HG02642 (cell line): ENCODE results near the gene MRAP2.
"Not testable (repeated sequence)": the region's sequence is repeated elsewhere in the genome, so short reads cannot be mapped to it uniquely, and the experiment has no call there.

ENCODE experiments used
- ATAC-seq: cut with Tn5 transposase; IDR thresholded peaks from one replicate; pipeline ENCODE4 v1.9.1; 2021; ENCODE audit warnings: mild to moderate bottlenecking; ENCODE audit not compliant: unreplicated experiment, poor library complexity

Gene MRAP2

DNA sequence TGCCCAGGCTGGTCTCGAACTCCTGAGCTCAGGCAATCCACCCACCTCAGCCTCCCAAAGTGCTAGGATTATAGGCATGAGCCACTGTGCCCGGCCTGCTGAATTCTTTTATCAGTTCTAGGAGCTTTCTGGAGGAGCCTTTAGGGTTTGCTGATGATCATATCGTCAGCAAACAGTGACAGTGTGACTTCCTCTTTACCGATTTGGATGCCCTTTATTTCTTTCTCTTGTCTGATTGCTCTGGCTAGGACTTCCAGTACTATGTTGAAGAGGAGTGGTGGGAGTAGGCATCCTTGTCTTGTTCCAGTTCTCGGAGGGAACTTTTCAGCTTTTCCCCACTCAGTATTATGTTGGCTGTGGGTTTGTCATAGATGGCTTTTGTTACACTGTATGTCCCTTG is 35.3 kb downstream of the MRAP2 start:
- ATAC-seq, result not testable (repeated sequence)

DNA sequence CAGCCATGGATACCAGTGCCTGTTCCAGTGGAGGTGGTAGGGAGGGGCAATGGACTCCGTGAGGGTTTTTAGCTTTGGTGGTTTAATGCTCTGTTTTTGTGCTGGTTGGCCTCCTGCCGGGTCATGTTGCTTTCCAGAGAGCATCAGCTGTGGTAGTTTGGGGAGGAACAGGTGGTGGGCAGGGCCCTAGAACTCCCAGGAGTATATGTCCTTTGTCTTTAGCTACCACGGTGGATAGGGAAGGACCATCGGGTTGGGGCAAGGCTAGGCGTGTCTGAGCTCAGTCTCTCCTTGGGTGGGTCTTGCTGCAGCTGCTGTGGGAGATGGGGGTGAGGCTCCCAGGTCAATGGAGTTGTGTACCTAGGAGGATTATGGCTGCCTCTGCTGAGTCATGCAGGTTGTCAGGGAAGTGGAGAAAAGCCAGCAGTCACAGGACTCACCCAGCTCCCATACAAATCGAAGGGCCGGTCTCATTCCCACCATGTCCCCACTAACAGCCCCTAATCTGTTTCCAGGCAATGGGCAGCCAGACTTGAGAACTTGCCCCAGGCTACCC is 38.9 kb downstream of the MRAP2 start:
- no peak for ATAC-seq

DNA sequence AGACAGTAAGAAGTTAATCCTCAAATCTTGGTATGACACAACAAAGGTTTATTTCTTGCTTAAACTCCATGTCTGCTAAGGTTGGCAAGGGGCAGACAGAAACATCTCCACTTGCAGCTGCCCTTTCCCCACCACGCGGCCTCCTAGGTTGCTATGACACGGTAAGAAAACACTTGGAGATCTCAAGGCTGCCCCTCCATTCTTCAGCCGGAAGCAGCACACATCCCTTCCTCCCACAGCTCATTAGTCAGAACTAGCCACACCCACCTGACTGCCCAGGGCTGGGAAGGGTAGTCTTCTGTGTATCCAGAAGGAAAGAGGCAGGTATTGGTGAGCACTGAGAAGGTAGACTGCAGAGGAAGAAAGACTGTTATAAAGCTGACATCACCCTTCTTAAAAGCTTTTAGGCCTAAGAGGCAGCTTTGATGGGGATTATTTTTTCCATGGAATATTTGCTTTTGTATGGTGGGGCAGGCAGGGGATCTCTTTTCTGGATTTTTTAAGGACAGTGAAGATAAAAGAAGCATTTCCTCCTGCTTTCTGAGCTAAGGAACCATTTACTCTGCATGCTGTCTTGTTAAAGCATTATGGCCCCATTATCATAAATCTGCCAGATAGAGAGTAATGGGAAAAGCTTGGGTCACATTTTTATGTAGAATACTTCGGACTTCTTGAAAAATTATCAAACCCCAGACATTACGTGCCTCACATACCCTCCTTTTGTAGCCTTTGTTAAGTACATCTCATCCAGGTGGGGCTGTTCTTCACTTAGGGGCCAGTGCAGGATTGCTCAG is 41.6 kb downstream of the MRAP2 start:
- no peak for ATAC-seq

DNA sequence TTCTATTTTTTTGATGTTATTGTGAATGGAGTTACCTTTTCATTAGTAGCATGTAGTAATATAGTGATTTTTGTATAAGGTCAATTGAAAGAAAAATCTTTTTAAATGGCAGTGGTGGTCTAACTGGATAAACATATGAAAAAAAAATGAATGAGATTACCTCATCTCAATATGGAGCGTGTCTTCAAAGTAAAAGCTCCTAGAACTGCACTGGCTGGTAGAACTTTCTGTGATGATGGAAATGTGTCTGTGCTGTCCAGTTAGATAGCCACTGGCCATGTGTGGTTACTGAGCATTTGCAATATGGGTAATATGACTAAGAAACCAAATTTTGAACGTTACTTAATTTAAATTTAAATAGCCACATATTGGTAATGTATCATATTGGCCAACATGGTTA is 44.1 kb downstream of the MRAP2 start:
- no peak for ATAC-seq

DNA sequence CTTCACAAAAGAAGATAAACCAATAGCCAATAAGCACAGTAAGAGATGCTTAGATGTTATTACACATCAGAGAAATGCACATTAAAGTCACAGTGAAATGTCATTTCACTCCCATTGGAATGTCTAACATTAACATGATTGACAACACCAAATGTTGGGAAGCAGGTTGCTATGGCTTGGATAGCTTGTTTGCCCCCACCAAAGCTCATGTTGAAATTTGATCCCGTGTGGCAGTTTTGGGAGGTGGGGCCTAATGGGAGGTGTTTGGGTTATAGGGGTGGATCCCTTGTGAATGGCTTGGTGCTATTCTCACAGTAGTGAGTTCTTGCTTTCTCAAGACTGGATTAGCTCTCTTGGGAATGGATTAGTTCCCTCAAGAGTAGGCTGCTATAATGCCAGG is 44.8 kb downstream of the MRAP2 start:
- ATAC-seq, result no peak

DNA sequence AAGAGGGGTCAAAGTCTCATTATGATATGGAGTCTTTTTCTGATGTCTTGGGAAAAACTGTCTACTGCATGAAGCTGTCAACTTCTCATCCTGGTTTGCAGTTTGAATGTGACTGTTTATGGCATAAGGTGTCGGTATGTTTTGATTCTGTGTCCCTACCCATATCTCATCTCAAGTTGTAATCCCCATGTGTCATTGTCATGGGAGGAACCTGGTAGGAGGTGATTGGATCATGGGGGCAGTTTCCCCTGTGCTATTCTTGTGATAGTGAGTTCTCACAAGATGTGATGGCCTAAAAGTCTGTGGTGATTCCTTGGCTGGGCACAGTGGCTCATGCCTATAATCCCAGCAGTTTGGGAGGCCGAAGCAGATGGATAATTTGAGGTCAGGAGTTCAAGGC is 47.6 kb downstream of the MRAP2 start:
- no peak for ATAC-seq

DNA sequence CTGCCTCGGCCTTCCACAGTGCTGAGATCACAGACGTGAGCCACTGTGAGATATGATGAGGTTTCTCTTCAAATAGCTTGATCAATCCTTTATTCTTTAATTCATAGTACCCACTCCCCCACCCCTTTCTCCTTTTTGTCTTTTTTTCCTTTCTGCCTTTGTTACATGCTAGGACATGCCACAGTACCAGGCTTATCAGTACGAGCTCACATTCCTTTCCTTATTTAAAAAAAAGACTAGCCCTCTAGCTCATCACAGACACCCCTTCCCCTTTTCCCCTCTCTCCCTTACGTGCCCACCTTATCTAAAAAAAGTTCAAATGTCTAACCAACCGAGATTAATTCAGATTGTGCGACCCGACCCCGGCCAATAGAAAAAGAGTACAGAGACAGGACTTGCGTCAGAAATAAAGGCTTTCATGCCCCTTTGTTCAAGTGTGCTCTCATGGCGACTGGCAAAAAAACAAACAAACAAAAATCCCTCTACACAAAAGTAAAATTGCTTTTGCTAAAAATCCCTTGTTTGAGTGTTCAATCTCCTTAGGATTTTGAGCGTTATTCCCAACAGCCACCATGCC is 49.2 kb downstream of the MRAP2 start:
- no peak for ATAC-seq

DNA sequence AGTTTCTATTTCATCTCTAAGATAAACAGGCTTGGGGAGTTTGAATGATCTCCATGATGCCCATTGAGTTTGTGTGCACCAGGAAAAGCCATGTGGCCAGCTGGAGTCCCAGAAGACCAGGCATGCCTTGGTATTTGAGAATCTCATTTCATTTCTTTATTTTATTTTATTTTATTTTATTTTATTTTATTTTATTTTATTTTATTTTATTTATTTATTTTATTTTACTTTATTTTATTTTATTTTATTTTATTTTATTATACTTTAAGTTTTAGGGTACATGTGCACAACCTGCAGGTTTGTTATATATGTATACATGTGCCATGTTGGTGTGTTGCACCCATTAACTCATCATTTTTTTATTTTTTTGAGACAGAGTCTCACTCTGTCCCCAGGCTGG is 51.1 kb downstream of the MRAP2 start:
- not testable (repeated sequence) for ATAC-seq

DNA sequence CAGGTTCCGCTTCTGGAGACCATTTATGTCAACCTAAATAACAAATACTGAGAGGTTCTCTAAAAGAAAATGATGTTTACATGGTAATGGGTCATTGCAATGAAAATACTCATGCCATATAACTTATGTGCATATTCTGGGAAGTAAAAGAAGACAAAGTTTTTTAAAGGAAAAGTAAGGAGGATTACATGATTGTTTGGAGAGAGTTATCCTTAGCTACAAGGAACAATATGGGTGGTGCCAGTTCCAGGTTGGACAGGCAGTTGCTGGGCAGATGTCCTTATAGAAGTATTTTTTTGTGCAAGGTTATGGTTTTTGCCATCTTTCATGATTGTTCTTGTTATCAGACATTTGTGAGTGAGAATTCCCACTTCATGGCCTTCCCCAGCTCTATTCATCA is 52.5 kb downstream of the MRAP2 start:
- ATAC-seq, result no peak

DNA sequence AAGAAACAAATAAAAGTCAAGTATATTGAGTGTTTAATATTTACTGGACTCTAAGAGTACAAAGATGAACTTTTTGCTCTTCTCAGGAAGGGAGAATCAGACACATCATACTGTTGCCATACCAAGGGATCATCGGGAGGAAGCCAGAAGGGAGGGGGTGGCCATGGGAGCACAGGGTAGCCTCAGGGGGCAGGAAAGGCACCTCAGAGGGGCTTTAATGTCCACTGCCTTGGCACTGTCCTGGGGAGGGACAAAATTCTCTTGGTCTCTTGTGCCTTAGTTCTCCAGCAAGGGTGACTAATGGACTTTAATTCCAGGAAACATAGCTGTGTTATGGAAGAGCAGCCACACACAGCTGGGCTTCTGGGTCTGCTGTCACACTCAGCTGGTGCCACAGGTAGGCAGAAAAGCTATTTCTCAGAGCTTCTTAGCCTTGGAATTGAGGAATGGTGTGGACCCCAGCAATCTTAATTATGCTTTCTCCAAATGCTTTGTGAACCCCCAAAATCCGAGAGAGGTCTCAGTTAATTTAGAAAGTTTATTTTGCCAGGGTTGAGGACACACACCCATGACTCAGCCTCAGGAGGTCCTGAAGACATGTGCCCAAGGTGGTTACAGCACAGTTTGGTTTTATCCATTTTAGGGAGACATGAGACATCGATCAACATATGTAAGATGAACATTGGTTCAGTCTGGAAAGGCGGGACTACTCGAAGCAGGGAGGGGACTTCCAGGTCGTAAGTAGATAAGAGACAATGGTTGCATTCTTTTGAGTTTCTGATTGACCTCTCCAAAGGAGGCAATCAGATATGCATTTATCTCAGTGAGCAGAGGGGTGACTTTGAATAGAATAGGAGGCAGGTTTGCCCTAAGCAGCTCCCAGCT is 53.2 kb downstream of the MRAP2 start:
- ATAC-seq, result no peak

DNA sequence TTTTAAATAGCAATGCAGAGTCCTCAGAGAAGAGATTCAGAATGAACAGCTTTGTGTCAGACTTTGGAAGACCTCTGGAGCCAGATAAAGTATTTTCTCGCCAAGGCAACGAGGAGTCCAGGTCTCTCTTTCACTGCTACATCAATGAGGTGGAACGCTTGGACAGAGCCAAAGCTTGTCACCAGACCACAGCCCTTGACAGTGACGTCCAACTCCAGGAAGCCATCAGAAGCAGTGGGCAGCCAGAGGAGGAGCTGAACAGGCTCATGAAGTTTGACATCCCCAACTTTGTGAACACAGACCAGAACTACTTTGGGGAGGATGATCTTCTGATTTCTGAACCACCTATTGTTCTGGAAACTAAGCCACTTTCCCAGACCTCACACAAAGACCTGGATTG is 55.5 kb downstream of the MRAP2 start:
- no peak for ATAC-seq

DNA sequence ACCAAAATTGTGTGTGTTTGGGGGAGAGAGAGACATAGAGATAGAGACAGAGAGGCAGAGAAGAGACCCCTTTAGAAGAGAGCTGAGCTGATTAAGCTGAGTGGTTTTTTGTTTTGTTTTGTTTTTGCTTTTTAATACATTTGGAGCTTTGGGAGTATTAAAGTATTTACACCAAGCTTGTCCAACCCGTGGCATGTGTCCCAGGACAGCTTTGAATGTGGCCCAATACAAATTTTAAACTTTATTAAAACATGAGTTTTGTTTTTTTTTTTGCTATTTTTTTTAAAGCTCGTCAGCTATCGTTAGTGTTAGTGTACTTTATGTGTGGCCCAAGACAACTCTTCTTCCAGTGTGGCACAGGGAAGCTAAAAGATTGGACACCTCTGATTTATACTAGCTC is 56.0 kb downstream of the MRAP2 start:
- ATAC-seq, result no peak

DNA sequence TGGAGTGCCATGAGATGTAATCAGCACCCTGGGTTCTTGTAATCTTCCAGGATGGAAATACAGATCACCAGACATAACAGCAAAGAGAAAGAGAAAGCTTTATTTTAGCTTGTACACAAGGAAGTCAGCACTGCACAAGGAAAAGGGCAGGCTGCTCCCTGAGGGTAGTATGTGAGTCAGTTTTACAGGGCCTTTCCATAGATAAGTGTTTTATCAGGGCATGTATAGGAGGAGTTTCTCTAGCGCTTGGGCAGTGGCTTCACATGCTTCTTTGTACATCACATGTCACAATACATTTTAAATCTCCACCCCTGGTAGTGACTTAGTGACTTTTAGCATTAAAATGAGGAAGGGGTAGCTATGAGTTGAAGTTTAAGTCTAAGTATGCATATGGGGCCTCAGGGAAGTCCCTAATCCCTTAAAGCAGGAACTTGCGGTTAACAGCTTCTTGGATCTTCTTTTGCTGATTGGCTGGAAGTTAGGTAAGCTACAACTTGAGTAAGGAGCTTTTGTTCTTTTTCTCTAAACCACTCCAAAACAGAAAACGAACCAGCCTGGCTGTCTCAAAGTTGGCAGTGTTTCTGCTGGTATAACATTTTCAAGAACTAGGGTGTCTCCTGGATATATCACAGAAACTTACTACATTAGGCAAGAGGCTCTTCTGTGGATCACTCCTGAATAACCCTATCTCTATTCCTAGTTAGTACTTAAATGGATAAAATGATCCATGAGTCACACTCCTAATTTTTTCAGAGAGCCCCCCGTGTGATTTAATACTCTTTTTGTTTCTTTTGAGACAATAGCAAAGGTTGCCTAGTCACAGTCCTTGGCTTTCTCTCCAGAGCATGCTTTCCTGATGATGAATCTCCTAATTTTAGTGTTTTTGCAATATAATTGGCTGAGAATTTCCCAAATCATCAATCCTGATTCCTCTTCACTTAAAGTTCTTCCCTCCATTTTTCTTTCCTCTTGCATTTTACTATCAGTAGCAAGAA is 60.2 kb downstream of the MRAP2 start:
- no peak for ATAC-seq

DNA sequence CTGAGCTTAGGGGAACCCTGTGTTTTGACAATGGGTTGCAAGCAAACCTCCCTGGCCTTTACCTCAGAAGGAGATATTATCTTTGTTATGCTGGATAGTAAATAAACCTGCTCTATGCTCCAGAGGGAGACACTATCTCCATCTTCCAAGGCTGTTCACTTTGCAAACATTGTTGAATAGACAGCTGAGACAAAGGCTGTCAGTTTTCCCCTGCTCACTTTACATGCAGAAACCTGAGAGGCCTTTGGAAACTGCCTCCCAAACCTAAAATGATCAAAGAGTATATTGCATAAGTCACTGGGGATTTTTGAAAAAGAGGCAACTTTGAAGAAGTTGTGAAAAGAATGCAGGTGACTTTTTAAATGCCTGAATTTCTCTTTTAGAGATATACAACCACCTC is 61.6 kb downstream of the MRAP2 start:
- no peak for ATAC-seq

DNA sequence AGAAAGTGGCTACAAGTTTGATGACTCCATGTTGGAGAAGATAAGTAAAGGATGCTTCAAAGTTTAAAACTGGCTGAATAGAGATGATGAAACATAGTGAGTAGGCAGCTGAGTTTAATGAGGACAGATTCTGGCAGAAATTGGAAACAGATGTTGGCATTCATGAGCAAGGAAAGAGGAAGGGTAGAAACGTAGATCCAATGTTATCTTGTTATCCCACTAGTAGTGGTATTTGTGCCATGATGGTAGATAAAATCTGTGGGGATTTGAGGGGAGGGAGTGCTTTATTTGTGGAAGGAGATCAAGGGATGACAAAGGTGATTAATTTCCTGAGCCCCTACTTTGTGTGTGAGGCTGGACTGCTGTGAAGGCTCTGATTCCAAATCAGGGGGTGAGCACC is 69.5 kb downstream of the MRAP2 start:
- no peak for ATAC-seq

DNA sequence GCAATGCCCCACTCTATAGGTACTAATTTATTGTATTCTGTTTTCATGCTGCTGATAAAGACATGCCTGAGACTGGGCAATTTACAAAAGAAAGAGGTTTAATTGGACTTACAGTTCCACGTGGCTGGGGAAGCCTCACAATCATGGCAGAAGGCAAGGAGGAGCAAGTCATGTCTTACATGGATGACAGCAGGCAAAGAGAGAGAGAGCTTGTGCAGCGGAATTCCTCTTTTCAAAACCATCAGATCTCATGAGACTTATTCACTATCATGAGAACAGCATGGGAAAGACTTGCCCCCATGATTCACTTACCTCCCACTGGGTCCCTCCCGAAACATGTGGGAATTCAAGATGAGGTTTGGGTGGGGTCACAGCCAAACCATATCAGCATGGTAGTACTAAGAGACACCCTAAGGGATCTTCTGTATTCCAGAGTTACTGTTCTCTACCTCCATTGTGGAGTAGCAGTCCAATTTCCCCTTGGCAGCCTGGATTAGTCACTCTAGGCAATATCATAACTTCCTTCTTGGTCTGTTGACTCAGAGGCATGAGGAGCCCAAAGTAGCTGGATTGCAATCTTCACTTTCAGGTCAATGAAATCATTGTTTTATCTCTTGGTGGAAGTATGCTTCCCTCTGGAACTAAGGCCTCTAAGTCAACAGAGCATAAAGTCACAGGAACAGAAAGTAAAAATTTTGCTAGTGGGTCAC is 71.8 kb downstream of the MRAP2 start:
- not testable (repeated sequence) for ATAC-seq

DNA sequence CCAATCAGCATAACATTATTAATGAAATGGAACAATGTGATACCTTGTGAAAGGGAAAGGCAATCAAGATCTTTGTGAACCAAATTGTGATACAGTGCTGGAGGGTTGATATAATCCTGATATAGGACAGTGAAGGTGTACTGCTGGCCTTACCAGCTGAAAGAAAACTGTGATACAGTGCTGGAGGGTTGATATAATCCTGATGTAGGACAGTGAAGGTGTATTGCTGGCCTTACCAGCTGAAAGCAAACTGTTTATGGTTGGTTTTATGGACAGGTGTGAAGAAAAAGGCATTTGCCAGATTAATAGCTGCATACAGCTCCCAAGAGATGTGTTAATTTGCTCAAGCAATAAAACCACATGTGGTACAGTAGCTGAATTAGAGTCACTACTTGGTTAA is 73.9 kb downstream of the MRAP2 start:
- no peak for ATAC-seq

DNA sequence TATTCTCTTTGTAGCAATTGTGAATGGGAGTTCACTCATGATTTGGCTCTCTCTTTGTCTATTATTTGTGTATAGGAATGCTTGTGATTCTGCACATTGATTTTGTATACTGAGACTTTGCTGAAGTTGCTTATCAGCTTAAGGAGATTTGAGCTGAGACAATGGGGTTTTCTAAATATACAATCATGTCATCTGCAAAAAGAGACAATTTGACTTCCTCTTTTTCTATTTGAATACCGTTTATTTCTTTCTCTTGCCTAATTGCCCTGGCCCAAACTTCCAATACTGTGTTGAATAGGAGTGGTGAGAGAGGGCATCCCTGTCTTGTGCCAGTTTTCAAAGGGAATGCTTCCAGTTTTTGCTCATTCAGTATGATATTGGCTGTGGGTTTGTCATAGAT is 77.8 kb downstream of the MRAP2 start:
- ATAC-seq, result not testable (repeated sequence)

DNA sequence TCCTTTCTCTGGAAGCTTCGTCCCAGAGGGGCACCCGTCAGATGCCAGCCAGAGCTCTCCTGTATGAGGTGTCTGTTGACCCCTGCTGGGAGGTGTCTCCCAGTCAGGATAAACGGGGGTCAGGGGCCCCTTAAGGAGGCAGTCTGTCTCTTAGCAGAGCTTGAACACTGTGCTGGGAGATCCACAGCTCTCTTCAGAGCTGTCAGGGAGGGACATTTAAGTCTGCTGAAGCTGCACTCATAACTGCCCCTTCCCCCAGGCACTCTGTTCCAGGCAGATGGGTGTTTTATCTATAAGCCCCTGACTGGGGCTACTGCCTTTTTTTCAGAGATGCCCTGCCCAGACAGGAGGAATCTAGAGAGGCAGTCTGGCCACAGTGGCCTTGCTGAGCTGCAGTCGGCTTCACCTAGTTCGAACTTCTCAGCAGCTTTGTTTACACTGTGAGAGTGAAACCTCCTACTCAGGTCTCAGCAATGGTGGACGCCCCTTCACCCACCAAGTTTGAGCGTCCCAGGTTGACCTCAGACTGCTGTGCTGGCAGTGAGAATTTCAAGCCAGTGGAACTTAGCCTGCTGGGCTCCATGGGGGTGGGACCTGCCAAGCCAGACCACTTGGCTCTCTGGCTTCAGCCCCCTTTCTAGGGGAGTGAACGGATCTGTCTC is 81.5 kb downstream of the MRAP2 start:
- not testable (repeated sequence) for ATAC-seq
